Suprapubic skin (tissue), 4 donors: ENCODE data around the gene POU2AF1. TPM values are rescaled to one million over a fixed set of nuclear protein-coding genes. Genes with fewer than 3 reads are reported as not detected.
"Not testable (repeated sequence)": the region's sequence is repeated elsewhere in the genome, so short reads cannot be mapped to it uniquely, and the experiment has no call there.

ENCODE experiments used
- DNase-seq, 2 donors: peaks; one replicate each; pipeline ENCODE4 v3.0.0-alpha.2; 2019; ENCODE audit warnings: low spot score in 2 of 2
- H3K27ac ChIP-seq: fragments of 200-600 bp; sonication (generic); one replicate; pipeline ENCODE4 v1.5.1; 2019
- H3K27me3 ChIP-seq: fragments of 200-600 bp; sonication (generic); one replicate; pipeline ENCODE4 v1.5.1; 2019
- H3K36me3 ChIP-seq: fragments of 200-600 bp; sonication (generic); one replicate; pipeline ENCODE4 v1.5.1; 2019
- H3K4me1 ChIP-seq: fragments of 200-600 bp; sonication (generic); one replicate; pipeline ENCODE4 v1.5.1; 2019
- H3K4me3 ChIP-seq: fragments of 200-600 bp; sonication (generic); one replicate; pipeline ENCODE4 v1.5.1; 2019; ENCODE audit warnings: mild to moderate bottlenecking
- H3K9me3 ChIP-seq: fragments of 200-600 bp; sonication (generic); one replicate; pipeline ENCODE4 v1.5.1; 2019
- CTCF ChIP-seq, 2 donors: fragments of 200-600 bp in 1 of 2; fragments of 450-650 bp in 1 of 2; sonication (generic) in 1 of 2; IDR thresholded peaks; one replicate each; pipeline ENCODE4 v1.5.1; 2016 to 2019; ENCODE audit warnings: antibody characterized with exemption in 2 of 2, mild to moderate bottlenecking in 1 of 2, moderate library complexity in 1 of 2
- EP300 ChIP-seq: sonication (generic); formaldehyde crosslinking; IDR thresholded peaks from one replicate; pipeline ENCODE4 v1.6.1; 2017; ENCODE audit warnings: antibody characterized with exemption
- POLR2A ChIP-seq, 2 donors: fragments of 450-650 bp; IDR thresholded peaks; one replicate each; pipeline ENCODE4 v1.6.1; 2017; ENCODE audit warnings: antibody characterized with exemption in 2 of 2, mild to moderate bottlenecking in 2 of 2, moderate library complexity in 2 of 2
- POLR2AphosphoS5 ChIP-seq, 3 donors: sonication (generic); formaldehyde crosslinking; IDR thresholded peaks; one replicate each; pipeline ENCODE4 v1.6.1; 2017; ENCODE audit warnings: antibody characterized with exemption in 3 of 3
- WGBS: methylation state at CpG from one replicate; pipeline ENCODE4 v1.1.5; 2018; 5-methylcytosine and 5-hydroxymethylcytosine counted together
- total RNA-seq, 4 donors: library from RNA; depleted of rRNA; stranded (reverse); fragments of >200 nt; gene quantifications; one replicate each; pipeline ENCODE4 v1.1.0, GENCODE V29; 2016

Gene POU2AF1
- total RNA-seq, 4 donors from 2014 or later, result not detected

GRCh38 chr11:111320728-111321568 lies 58.1 kb downstream of the POU2AF1 start:
- DNase-seq, result no peak
- Histone ChIP-seq H3K36me3 (no peaks in the 10 kb centered on the region), H3K4me1 (peaks cover 7% of the 10 kb centered on the region), H3K9me3 (no peaks in the 10 kb centered on the region), H3K4me3 (no peak overlapping the region), H3K27ac (no peak overlapping the region), H3K27me3 (peaks cover 3% of the 10 kb centered on the region)
- 86% methylated on average over 5 of the region's 5 CpGs for WGBS
- TF ChIP-seq CTCF (IDR thresholded peaks at IDR 0.05) (no peak), POLR2AphosphoS5 (IDR thresholded peaks at IDR 0.05) (no peak), POLR2A (IDR thresholded peaks at IDR 0.05) (no peak), EP300 (no peak)

- WGBS, result 87% methylated on average over 6 of the region's 6 CpGs
- H3K27ac ChIP-seq, H3K27me3 ChIP-seq, H3K4me1 ChIP-seq, H3K36me3 ChIP-seq, H3K4me3 ChIP-seq, DNase-seq, H3K9me3 ChIP-seq: not testable (repeated sequence)
These were observed 58.9 kb downstream of the POU2AF1 start for GRCh38 chr11:111320199-111320598.

GRCh38 chr11:111319296-111319695 lies 59.8 kb downstream of the POU2AF1 start:
- WGBS, result 85% methylated on average over 6 of the region's 6 CpGs
- Histone ChIP-seq H3K36me3 (no peaks in the 10 kb centered on the region), H3K27me3 (peaks cover 3% of the 10 kb centered on the region), H3K4me1 (peaks cover under 1% of the 10 kb centered on the region), H3K27ac (no peak overlapping the region), H3K4me3 (no peak overlapping the region), H3K9me3 (no peaks in the 10 kb centered on the region)
- TF ChIP-seq POLR2A (IDR thresholded peaks at IDR 0.05) (no peak), EP300 (no peak), POLR2AphosphoS5 (IDR thresholded peaks at IDR 0.05) (no peak), CTCF (IDR thresholded peaks at IDR 0.05) (no peak)
- no peak for DNase-seq

GRCh38 chr11:111312076-111312475 lies 67.0 kb downstream of the POU2AF1 start:
- TF ChIP-seq EP300 (no peak), POLR2A (IDR thresholded peaks at IDR 0.05) (no peak), POLR2AphosphoS5 (IDR thresholded peaks at IDR 0.05) (no peak), CTCF (IDR thresholded peaks at IDR 0.05) (no peak)
- Histone ChIP-seq H3K27me3 (peaks cover 24% of the 10 kb centered on the region), H3K9me3 (no peaks in the 10 kb centered on the region), H3K27ac (no peak overlapping the region), H3K4me3 (no peak overlapping the region), H3K36me3 (no peaks in the 10 kb centered on the region), H3K4me1 (no peaks in the 10 kb centered on the region)
- 68% methylated on average over 1 of the region's 1 CpG for WGBS
- DNase-seq, result no peak

- Histone ChIP-seq H3K36me3 (no peaks in the 10 kb centered on the region), H3K27ac (no peak overlapping the region), H3K9me3 (no peaks in the 10 kb centered on the region), H3K27me3 (peaks cover 24% of the 10 kb centered on the region), H3K4me1 (no peaks in the 10 kb centered on the region), H3K4me3 (no peak overlapping the region)
- TF ChIP-seq POLR2AphosphoS5 (IDR thresholded peaks at IDR 0.05) (no peak), POLR2A (IDR thresholded peaks at IDR 0.05) (no peak), CTCF (IDR thresholded peaks at IDR 0.05) (no peak), EP300 (no peak)
- WGBS, result 80% methylated on average over 6 of the region's 6 CpGs
- no peak for DNase-seq
These were observed 68.4 kb downstream of the POU2AF1 start for GRCh38 chr11:111310723-111311122.
